HL-60/S4 (cell line): ENCODE data around the gene IFT122.
"Not testable (repeated sequence)": the region's sequence is repeated elsewhere in the genome, so short reads cannot be mapped to it uniquely, and the experiment has no call there.

Experiments
- in situ Hi-C: fragments of 300-500 bp; cut with MboI; formaldehyde crosslinking; loops from 2 replicates; pipeline ENCODE4 v1.14.3; 2022; ENCODE audit warnings: low sequenced_read_pairs

Gene IFT122, protein sequence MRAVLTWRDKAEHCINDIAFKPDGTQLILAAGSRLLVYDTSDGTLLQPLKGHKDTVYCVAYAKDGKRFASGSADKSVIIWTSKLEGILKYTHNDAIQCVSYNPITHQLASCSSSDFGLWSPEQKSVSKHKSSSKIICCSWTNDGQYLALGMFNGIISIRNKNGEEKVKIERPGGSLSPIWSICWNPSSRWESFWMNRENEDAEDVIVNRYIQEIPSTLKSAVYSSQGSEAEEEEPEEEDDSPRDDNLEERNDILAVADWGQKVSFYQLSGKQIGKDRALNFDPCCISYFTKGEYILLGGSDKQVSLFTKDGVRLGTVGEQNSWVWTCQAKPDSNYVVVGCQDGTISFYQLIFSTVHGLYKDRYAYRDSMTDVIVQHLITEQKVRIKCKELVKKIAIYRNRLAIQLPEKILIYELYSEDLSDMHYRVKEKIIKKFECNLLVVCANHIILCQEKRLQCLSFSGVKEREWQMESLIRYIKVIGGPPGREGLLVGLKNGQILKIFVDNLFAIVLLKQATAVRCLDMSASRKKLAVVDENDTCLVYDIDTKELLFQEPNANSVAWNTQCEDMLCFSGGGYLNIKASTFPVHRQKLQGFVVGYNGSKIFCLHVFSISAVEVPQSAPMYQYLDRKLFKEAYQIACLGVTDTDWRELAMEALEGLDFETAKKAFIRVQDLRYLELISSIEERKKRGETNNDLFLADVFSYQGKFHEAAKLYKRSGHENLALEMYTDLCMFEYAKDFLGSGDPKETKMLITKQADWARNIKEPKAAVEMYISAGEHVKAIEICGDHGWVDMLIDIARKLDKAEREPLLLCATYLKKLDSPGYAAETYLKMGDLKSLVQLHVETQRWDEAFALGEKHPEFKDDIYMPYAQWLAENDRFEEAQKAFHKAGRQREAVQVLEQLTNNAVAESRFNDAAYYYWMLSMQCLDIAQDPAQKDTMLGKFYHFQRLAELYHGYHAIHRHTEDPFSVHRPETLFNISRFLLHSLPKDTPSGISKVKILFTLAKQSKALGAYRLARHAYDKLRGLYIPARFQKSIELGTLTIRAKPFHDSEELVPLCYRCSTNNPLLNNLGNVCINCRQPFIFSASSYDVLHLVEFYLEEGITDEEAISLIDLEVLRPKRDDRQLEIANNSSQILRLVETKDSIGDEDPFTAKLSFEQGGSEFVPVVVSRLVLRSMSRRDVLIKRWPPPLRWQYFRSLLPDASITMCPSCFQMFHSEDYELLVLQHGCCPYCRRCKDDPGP

DNA sequence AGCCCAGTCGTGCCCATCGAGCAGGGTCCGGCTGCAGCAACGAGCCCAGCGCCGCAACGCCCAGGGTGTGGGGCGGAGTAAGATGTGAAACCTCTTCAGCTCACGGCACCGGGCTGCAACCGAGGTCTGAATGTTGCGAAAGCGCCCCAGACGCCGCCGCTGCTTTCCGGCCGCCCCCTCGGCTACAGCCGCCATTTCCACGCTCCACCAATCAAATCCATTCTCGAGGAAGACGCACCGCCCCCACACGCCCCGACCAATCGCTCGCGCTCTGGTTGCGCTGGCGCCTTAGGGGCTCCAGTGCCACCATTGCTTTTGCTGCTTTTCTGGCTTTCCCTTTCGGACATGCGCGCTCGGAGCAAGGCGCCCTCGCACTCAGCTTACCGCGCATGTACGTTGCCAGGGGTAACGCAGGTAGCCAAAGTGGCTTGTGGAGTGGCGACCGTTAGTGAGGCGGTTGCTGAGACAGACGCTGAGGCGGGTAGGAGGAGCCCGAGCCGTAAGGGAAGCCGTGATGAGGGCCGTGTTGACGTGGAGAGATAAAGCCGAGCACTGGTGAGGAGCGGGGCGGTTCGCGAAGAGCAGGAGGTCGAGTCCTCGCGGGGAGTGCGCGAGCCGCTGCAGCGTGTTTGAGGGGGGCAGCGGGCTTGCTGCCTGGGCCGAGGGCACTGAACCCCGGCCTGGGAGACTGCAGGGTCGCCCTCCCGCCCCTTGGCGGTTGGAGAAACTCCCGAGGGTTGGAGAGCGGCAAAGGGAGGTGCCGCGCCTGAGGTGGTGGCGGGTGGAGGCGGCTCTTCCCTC lies at the start of gene IFT122, which contains the start of gene MBD4:
TSS of gene IFT122 (plus strand) at position 408 of the 801 bp plus-strand sequence. CDS start at position 515, 107 bp downstream.
TSS of gene MBD4 (minus strand) at position 132 of the 801 bp plus-strand sequence. CDS start at position 17, 115 bp downstream.
- in situ Hi-C loops, result no loop called here

DNA sequence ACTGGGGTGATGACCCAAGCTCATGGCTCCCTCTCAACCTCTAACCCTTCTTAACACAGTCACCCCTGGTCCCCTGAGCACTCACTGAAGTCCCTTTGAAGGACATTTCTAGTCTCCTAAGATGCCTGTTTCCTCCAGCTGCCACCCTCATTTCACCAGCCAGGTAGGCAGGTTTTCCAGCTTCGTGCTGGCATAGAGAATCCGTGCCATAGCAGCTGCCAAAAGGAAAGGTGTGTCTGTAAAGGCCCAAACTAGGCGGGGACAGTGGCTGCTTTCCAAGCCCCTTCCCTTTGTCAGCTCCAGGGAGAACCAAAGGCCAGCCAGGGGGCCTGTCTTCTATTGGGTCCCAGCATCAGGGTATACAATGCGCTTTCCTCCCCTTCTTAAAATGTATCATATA lies 48.4 kb upstream of the IFT122 start:
- in situ Hi-C loops, result not testable (repeated sequence)

DNA sequence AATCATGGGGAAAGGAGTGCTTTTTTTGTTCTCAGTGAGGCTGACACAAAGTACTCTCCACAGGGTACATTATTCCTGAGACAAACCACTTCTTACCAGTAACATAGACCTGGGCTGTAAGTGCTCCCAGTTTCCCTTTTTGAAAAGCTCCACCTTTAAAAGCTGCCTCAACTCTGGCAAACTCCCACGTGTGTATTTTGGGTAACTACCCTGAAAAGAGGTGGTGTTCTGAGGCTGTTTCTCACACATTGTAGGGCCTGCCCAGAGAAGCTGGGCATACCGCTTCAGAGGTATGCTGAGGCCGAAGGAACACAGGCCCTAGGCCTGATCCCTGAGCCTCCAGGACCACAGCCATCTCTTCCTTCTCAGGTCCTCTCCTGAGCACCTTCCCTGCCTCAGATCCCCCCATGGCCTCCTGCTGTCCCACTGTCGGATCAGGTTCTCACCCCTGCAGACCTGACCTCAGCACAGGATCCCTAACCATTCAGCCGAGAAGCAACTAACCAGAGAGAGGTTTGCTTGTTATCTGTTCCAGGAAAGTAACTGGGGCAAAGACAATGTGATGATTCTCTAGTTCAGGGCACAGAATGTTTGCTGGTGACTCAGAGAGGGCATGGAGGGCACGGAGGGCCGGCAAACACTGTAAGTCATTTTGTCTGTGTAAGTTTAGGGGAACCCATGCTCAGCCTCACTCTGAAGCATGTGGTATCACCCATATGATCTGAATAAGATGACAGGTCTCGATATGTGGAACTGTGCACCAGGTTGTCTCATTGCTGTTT lies 47.7 kb upstream of the IFT122 start:
- in situ Hi-C loops, result not testable (repeated sequence)

DNA sequence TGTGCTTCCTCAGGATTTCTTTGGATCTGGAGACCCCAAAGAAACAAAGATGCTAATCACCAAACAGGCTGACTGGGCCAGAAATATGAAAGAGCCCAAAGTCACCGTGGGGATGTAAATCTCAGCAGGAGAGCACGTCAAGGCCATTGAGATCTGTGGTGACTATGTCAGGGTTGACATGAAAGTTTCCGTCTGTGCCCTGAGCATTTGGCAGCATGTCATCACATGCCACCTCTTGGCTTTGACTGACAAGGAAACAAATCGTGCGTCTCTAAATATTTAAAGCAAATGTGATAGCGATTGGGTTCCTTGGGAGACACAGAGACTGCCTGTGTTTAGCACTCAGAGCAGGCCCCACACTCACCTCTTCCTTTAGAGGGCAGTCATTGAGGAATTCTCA lies 46.8 kb upstream of the IFT122 start:
- in situ Hi-C loops, result no loop called here

DNA sequence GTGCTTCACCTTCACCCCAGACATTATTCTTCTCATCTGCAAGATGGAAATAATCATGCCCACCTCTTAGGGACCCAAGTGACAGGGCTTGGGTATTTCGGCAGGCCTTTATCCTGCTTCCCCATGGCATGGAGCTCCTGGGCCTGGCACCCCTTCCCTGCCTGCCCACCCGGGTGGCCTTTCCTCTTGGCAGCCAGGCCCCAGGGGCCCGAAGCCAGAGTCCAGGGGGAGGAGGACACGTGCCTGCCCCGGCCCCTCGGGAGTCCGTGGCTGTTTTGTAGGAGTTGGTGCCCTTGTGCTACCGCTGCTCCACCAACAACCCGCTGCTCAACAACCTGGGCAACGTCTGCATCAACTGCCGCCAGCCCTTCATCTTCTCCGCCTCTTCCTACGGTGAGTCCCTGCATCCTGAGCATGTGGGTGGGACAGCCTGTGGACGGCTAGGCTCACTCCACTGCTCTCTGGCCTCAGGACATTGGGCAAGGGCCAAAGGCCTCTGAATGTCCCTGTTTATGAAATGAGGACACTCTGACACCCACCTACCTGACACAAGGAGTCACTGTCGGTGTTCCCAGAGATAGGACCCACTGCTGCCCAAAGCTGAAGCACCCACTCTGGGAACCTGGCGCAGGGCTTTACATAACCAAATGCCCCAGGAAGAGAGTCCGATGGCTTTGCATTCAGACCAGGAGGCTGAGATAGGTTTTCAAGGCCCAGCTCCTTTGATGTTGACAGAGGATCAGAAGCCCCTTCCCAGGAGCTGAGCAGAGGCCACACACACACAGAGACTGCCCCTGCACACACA lies 46.1 kb upstream of the IFT122 start:
- in situ Hi-C loops, result not testable (repeated sequence)

DNA sequence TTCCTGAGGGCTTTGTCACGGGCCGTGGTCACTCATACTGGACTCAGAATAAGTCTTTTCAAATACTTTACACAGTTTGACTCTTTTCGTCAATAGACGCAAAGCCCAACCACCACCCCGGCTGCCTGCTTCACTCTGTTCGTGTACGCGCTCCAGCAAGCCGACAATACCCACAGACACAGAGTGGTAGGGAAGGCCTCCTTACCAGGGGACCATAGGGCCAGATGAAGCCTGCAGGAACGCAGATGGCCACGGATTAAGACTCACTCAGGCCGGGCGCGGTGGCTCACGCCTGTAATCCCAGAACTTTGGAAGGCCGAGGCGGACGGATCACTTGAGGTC lies 41.2 kb upstream of the IFT122 start:
- in situ Hi-C loops, result no loop called here

DNA sequence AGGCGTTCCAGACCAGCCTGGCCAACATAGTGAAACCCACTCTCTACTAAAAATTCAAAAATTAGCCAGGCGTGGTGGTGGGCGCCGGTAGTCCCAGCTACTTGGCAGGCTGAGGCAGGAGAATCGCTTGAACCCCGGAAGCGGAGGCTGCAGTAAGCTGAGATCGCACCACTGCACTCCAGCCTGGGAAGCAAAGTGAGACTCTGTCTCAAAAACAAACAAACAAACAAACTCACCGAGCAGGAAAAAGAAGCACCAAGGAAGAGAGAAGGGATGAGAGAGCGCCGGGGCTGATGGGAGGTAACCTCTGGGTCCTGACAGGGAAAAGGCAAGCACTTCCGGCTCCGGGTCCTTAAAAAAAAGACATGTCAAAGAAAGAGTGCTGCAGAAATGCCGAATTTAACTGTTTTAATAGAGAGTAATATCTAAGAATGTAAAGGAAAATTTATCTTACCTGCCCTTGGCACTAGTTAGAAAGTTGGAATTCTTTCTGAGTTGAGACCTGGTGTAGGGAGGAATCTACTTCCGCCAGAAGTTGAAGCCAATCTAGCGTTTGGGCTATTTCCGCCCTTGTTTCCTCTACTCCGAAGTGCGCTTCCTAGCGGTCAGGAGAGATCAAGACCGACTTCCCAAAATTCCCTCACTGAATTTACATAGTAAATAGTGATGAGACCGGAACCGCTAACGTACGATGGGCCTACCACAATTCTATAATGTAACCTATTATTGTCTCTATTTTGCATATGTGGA lies 40.7 kb upstream of the IFT122 start:
- in situ Hi-C loops, result no loop called here

DNA sequence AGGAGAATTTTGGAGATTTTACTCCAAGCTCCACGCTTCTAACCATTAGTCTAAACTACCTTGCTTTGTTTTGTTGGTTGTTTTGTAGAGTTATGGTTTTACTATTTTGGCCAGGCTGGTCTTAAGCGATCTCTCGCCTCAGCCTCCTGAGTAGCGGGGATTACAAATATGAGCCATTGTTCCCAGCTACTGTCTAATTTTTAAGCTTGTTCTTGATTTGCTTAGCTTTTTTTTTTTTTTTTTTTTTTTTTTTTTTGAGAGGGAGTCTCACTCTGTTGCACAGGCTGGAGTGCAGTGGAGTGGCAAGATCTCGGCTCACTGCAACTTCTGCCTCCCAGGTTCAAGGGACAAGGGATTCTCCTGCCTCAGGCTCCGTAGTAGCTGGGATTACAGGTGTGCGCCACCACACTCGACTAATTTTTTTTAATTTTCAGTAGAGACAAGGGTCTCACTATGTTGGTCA lies 40.1 kb upstream of the IFT122 start:
- in situ Hi-C loops, result no loop called here

DNA sequence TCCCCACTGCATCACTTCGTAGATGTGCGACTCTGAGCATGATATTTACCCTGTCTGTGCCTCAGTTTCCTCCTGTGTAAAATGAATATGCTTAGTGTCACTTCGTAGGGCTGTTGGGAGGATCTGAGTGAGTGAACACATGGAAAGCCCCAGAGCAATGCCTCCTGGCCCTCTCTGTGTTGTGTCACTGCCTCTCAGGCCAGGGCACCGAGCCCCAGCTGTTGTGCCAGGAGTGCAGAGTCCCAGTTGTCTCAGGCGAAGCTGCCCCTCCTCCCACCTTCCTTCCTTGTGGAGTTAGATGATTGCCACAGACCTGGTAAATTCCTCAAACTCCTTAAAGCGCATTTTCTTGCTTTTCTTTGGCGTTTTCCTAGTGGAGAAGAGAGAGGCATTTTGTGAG lies 37.8 kb upstream of the IFT122 start:
- in situ Hi-C loops, result no loop called here

DNA sequence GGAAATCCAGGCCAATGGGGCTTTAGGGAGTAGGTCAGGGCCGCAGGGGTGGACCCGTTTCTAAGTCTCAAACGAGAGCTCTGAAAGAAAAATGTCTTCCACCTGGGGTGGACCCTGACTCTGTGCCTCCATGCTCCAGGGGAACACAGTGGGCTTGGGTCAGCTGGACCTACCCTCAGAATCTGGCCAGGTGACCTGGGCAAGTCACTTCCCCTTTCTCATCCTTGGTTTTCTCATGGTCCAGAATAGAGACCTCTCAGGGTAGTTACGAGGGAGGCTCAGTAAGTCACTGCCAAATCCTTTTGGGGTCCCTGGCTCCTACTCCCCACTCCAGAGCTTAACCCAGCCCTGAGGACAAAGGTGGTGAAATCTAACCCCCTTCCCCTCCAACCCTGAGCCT lies 37.4 kb upstream of the IFT122 start:
- in situ Hi-C loops, result no loop called here

DNA sequence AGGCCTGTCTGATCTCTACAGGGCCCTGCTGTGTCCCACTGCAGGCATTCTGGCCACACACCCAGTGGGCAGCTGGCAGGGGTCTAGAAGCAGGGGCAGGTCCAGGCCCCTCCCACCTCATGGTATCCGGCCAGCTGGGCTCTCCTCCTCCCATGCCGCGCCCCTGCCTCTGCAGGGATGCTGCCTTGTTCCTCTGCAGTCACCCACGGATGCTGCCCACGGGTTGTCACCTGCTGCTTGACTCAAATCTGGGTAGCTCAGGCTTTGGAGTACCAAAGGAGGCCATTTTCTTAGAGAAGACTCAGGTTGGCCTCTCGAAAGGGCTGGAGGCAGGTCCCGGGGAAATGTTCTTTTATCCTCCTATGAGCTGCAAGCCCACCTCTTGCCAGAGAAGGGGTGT lies 36.6 kb upstream of the IFT122 start:
- in situ Hi-C loops, result no loop called here

DNA sequence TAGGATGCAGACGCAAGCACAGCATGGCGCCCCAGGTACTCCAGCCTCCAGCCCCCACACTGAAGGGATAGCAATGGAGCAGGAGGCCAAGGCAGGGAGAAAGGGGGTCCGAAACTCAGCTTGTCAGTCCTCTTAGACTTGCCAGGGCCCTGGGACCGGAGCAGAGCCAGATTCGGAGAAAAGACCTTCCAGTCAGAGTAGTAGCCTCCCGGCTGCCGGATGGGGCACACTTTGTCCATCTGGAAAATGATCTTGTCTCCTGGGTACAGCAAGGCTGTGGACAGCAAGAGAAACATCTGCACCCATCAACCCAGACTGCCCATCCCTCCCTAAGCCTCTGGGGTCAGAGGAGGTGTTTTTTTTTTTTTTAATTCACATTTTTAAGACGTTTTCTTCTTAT lies 35.9 kb upstream of the IFT122 start:
- in situ Hi-C loops, result no loop called here

DNA sequence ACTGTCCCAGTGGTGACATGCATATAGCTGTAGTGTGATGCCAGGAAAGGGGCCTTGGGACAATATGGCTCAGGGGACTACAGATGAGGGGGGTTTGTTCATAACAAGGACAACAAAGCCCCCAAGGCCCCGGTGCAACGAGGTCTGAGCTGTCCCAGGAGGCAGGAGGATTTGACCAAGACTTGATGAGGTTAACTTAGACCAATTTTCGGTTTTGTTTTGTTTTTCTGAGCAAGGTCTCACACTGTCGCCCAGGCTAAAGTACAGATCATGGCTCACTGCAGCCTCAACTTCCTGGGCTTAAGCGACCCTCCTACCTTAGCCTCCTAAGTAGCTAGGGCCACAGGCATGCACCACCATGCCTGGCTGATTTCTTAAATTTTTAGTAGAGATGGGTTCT lies 35.4 kb upstream of the IFT122 start:
- in situ Hi-C loops, result no loop called here

DNA sequence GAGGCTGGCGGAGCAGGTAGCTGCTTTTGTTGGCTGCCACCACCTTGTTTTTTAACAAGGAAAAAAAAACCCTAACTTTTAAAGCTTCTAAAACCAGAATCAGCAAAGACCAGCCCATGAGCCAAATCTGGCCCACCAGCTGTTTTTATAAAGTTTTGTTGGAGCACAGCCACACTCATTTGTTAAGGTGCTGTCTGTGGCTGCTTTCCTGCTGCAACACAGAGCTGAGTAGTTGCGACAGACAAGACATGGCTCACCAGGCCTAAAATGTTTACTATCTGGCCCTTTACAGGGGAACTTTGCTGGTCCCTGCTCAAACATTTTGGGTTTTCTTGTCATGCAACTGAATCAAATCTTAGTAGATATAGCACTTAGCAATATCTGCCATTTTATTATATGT lies 30.5 kb upstream of the IFT122 start:
- in situ Hi-C loops, result no loop called here

DNA sequence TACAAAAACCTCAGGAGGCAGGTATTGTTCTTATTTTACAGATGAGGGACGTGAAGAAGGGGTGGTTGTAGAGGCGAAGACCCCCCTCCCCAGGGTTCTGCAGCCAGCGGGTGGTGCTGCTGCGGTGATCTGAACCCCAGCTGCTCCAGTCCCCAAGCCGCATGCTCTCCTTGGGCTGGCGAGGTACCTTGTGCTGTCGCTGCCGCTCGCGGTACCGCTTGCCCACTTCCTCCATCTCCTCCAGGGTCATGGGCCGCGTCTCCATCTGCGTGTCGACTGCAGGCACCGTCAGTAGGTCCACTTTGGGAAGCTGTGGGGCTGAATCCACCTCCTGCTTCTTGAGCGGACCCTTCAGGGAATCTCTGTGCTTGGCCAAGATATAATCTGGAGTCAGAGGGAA lies 29.1 kb upstream of the IFT122 start:
- in situ Hi-C loops, result no loop called here

DNA sequence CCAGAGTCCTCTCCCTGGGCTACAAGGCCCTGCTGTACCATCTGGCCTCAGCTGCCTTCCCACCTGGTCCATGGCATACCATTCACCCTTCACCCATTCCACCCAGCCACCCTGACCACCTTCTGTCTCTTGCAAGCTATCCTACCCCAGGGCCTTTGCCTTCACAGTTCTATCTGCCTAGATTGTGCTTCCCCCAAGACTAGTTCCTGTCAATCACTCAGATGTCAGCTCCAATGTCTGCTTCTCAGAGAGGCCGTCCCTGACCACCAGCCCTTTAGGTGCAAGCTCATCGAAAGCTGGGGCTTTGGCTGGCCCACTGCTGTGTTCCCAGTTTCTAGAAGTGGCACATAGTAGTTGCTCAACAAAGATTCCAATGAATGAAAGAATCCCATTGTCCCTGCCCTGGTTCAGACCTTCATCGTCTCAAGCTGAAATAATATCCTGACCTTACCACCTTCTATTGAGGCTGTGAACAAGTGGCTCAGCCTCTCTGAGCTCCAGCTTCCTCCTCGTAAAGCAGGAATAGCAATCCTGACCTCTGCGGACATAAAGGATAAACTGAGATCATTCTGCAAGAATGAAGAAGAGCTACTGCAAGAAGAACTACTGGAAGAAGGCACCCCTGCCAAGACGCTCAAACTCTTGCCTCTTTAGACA lies 27.4 kb upstream of the IFT122 start:
- in situ Hi-C loops, result no loop called here

DNA sequence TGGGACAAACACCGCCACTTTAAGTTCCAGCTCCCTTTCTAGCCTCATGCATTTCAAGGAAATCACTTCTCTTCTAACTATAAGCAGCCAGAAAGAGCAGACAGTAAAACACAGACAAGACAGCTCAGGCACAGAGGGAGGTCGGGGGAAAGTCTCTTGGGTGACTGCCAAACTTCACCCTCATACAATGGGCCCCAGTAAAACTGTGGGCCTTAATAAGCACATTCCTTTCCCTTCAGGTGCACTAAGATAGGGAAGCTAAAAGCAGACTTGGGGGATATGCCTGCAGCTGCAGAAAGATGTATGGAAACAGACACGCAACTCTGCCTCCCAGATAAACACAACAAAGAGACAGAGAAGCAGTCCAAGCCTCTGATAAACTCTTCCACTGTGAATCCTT lies 26.8 kb upstream of the IFT122 start:
- in situ Hi-C loops, result not testable (repeated sequence)
